Measurements from ENCODE around the gene SPATS2.
"Not testable (repeated sequence)": the region's sequence is repeated elsewhere in the genome, so short reads cannot be mapped to it uniquely, and the experiment has no call there.

Gene SPATS2

GRCh38 chr12:49478949-49479664 is 111.8 kb downstream of the SPATS2 start:
- no peak for DNase-seq

DNA sequence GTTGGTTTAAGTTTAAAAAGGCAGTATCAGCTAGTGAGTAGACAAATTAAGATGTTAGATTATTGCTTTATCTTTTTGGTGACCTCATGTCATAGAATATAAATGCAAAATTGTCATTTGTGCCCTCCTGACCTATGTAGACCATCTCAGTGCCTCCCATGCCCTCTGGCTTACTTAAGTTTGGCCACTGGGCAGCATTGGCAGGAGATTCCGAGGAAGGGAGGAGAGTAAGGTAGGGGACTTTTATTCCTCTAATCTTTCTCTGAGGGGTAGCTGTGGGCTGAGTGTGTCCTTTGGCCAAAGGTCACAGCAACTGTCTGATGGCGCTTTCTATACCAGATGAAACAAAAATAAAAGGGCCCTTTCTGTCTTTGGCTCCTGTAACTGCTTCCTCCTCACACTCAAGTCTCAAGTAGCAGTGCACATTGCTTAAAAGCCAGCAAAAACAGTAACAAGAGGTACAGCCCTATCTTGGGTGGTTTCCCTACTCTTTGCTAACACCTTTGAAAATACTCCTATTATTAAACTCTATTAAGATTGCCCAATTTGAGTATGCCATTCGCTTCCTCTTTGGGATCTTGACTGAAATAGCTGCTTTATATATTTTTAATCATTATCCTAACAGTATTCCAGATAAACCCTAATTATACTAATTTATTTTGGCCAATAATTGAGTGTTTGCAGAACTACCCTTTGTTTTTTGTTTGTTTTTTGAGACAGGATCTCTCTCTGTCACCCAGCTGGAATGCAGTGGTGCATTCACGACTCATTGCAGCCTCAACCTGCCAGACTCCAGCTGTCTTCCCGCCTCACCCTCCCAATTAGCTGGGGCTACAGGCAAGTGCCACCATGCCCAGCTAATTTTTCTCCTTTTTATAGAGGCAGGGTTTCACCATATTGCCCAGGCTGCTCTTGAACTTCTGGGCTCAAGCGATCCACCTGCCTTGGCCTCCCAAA is 115.1 kb downstream of the SPATS2 start:
- no peak for DNase-seq

DNA sequence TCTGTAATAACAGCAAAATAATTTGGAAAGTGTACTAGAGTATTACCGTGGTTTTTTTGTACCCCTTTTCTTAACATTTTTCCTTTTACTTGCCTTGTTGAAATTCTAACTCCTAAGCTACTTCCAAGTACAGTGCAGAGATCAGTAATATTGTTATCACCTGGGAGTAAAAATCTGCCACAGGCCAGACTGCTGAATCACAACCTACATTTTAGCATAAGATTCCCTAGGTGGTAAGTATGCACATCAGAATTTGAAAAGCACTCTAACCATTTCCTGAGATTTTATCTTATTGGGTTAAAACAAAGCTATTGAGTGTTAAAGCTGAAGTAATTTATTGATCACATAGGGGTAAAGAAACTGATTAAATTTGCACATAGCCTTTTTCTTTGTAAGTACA is 116.4 kb downstream of the SPATS2 start:
- DNase-seq, result no peak

DNA sequence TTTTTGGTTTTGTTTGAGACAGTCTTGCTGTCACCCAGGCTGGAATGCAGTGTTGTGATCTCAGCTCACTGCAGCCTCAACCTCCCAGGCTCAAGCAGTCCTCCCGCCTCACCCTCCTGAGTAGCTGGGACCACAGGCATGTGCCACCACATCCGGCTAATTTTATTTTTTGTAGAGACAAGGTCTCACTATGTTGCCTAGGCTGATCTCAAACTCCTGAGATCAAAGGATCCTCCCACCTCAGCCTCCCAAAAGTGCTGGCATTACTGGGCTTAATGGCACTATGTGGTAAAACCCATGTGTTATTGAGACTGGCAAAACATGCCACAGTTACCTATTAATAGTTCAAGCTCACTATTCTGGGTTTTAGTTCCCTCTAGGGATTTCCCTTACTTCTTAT is 120.3 kb downstream of the SPATS2 start:
- no peak for DNase-seq

DNA sequence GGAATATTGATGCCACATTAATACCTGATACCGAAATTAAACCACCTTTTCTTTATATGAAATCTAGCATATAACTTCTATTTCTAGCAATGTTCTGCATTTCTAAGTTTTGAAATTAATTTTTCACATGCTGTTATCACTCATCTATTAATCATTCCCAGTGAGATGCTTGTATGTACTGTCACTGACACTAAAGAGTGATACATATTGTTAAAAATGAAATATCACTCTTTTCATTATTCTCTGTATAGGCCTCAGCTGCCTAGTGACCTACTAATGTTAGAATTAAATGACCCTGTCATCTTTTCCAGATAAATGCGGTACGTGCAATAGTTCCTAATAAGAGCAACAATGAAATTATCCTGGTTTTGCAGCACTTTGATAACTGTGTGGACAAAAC is 121.9 kb downstream of the SPATS2 start:
- no peak for DNase-seq

DNA sequence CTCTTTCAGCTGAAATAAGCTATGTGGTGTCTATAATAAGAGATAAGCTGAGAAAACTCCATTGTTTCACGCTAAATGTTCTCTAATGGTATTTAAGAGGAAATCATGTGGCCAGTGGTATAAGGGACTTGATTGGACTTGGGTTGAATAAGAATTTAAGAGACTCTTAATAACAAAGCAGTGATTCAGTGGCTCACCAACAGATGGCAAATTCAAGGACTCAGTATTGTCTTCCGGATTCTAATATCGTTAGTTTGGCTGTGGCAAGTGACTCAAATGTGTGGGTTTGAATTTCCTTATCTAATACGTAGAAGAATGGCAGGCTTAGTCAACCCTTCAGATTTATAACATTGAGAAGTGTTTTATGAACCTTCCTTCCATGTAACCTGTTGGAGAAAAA is 122.5 kb downstream of the SPATS2 start:
- DNase-seq, result no peak

GRCh38 chr12:49491823-49492222 is 124.6 kb downstream of the SPATS2 start:
- no peak for DNase-seq

DNA sequence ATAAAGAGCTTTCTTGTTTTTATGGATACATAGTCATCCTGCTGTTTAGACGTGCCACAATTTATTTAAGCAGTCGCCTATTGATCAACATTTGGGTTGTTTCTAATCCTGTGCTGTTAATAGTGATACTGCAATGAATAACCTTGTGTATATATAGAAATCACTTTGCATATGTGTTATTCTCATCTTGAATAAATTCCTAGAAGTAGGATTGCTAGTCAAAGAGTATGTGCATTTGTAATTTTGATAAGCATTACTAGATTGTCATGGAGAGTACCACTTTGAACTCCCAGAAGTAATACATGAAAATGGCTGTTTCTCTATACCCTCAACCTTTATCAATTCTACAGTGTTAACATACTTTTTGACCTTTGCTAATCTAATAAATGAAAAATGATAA is 126.6 kb downstream of the SPATS2 start:
- DNase-seq, result no peak

GRCh38 chr12:49496417-49497360 is 129.4 kb downstream of the SPATS2 start:
- DNase-seq, result no peak

- DNase-seq, result no peak
Measured at GRCh38 chr12:49501895-49502294, 134.6 kb downstream of the SPATS2 start.

DNA sequence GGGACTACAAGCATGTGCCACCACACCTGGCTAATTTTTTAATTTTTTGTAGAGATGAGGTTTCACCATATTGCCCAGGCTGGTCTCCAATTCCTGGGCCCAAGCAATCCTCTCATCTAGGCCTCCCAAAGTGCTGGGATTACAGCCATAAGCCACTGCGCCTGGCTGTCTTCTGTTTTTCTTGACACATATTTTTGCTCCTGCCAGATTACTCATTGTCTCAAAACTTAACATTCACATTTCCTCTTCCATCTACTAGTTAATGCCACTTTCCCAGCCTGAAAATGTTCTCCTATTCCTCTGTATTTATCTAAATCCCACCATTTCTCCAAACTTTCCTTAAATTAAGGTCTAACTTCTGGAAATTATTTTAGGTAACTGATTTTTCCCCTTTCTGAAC is 135.3 kb downstream of the SPATS2 start:
- no peak for DNase-seq

- DNase-seq, result no peak
Measured at GRCh38 chr12:49503674-49504180, 136.5 kb downstream of the SPATS2 start.

GRCh38 chr12:49505672-49506071 is 138.4 kb downstream of the SPATS2 start:
- no peak for DNase-seq

- no peak for DNase-seq
Measured at GRCh38 chr12:49507139-49507538, 139.9 kb downstream of the SPATS2 start.

DNA sequence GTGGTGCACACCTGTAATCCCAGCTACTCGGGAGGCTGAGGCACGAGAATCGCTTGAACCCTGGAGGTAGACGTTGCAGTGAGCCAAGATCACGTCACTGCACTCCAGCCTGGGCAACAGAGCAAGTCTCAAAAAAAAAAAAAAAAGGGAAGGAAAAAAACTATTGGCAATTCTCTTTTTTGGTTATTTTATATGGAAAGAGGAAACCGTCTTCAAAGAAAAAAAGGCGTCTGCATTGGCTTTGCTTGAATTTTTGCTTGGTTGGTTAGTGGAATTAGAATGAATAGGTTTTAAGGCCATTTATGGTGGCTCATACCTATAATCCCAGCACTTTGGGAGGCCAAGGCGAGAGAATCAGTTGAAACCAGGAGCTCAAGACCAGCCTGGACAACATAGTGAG is 142.4 kb downstream of the SPATS2 start:
- DNase-seq, result not testable (repeated sequence)

GRCh38 chr12:49511410-49511809 is 144.1 kb downstream of the SPATS2 start:
- DNase-seq, result no peak

GRCh38 chr12:49512546-49512945 is 145.3 kb downstream of the SPATS2 start:
- DNase-seq, result no peak

- no peak for DNase-seq
Measured at GRCh38 chr12:49515266-49515665, 148.0 kb downstream of the SPATS2 start.

DNA sequence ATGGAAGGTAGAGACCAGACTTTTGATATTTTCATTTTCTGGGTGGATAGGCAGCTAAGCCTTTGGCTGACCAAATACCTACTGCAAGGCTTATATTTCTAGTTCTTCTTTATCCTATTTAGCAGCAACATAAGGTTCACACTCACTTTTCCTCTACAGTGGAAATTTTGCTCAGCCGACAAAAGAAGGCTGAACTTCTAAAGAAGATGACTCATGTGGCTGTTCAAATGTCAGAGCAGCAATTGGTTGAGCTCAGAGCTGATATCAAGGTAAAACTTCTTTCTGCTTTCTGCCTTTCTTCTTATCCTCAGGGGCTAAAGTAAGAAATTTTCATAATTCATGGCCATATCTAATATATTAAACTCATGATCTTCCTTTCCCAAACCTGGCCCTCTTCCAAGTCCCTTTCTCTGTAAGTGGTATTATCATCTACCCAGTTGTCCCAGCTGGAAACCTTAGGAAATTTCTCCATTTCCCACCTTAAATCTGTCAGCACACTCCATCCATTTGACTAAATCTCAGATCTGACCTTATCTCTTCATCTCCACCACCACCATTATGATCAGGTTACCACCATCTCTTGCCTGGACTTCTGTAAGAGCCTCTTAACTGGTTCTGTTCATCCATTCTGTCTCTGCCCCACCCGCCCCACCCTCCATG is 151.8 kb downstream of the SPATS2 start:
- no peak for DNase-seq

GRCh38 chr12:49519574-49519936 is 152.3 kb downstream of the SPATS2 start:
- DNase-seq, result no peak

DNA sequence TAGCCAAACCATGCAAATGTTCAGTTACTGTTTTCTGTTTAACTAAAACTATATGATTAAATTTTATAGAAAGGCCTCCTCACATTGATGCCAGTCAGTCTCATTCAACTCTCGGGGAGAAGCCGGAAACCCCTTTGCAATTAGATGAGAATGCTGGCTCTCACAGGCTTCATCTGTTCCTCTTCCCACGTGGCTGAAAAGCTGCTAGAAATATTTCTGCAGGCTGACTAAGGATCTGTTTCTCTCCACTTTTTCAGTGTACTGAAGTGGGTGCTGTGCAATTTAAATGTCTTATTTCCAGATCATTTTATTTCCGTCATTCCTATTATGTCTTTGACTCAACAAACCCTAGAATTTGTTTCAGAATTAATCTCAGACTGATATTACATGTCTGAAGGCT is 154.1 kb downstream of the SPATS2 start:
- no peak for DNase-seq

DNA sequence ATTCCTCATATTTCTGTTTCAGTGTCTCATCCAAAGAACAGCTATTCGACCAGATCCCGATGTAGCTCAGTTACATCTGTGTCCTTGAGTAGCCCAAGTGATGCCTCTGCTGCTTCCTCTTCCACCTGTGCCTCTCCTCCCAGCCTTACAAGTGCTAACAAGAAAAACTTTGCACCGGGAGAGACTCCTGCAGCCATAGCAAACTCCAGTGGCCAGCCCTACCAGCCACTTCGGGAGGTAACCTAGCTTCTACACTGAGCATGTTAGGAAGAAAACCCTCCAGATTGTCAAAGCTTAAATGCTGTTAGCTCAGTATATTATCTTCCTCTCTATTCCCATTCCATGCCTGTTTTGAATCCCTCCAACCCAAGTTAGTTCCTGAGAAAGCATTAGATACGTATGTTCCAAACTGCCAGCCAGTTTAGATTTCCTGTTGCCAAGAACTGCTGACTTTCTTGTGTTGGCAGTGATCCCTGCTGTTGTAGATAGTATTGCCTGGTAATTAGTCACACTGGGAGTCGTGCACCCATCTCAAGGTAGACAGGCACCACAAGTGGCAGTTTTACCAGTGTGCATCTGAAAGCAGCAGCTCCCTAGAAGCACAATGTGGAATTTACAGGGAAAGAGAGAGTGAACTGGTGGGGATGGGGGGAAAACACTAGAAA is 157.5 kb downstream of the SPATS2 start:
- DNase-seq, result no peak
